Measurements from ENCODE around the gene EVI2A.

Gene EVI2A, protein sequence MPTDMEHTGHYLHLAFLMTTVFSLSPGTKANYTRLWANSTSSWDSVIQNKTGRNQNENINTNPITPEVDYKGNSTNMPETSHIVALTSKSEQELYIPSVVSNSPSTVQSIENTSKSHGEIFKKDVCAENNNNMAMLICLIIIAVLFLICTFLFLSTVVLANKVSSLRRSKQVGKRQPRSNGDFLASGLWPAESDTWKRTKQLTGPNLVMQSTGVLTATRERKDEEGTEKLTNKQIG

DNA sequence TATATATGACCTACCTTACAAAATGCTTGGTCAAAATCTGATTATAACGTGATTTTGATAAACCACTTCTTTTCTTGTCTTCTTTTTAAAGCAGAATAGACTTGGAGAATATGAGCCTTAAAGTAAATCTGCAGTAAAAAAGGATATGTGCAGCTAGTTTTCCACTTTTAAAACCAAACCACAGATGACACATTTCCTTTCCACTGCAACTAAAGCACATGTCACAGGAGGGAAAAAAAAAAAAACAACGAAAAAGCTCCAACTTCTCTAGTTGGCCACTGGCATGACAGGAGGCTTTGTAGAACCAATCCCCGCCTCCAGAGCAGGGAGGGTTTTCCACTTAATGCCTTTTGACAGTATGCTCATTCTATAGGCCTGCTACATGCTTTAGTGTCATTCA lies at the start of gene EVI2A:
TSS of gene EVI2A (minus strand) at position 142 of the 400 bp plus-strand sequence. CDS start 2,609 bp downstream, outside the sequence.
- TF ChIP-seq, protein P1, sequence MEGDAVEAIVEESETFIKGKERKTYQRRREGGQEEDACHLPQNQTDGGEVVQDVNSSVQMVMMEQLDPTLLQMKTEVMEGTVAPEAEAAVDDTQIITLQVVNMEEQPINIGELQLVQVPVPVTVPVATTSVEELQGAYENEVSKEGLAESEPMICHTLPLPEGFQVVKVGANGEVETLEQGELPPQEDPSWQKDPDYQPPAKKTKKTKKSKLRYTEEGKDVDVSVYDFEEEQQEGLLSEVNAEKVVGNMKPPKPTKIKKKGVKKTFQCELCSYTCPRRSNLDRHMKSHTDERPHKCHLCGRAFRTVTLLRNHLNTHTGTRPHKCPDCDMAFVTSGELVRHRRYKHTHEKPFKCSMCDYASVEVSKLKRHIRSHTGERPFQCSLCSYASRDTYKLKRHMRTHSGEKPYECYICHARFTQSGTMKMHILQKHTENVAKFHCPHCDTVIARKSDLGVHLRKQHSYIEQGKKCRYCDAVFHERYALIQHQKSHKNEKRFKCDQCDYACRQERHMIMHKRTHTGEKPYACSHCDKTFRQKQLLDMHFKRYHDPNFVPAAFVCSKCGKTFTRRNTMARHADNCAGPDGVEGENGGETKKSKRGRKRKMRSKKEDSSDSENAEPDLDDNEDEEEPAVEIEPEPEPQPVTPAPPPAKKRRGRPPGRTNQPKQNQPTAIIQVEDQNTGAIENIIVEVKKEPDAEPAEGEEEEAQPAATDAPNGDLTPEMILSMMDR (conservative IDR thresholded peaks at IDR 0.05; ENCODE audit: low read length) = no peak
- DNase-seq (ENCODE audit: low read depth) = peak; percentile 70
- no peak within 1 kb of the TSS for H3K4me3 ChIP-seq (ENCODE audit: low read length)

DNA sequence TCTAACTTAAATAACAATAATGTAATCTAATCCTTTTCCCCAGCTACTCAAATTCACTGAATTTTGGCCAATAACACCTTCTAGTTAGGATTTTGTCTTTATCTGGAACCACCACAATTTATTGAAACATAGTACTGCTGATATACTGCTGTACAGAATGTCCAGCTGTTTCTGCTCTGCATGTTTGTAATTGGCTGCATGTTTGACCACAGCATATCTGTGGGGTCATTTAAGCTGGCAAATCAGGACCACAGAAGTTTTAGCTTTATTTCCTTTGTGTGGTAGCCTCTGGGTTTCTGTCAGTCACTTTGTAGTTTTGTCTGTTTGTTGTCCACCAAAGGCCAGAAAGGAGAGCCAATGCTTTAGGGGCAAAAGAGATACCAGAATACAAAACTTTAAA lies 47.8 kb upstream of the EVI2A start:
- TF ChIP-seq, protein P1 (conservative IDR thresholded peaks at IDR 0.05; ENCODE audit: low read length) = no peak
- no peak overlapping the region for H3K4me3 ChIP-seq (ENCODE audit: low read length)
- DNase-seq (ENCODE audit: low read depth) = peak; percentile 58

DNA sequence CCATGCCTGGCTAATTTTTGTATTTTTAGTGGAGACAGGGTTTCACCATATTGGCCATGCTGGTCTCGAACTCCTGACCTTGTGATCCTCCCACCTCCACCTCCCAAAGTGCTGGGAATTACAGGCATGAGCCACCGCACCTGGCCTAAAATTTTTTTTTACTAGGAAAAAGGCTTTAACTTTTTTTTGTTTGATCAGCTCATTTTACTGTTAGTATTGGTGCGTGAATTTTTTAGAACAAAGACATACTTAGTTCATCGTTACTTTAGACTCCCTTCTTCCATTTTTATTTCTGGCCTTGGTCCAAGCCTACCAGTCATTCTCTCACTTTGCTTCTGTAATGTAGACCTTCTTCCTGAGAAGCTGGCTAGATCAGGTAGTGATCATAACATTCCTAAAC lies 44.7 kb upstream of the EVI2A start:
- TF ChIP-seq, protein P1 (conservative IDR thresholded peaks at IDR 0.05; ENCODE audit: low read length) = no peak
- H3K4me3 ChIP-seq (ENCODE audit: low read length) = no peak overlapping the region
- no peak for DNase-seq (ENCODE audit: low read depth)

DNA sequence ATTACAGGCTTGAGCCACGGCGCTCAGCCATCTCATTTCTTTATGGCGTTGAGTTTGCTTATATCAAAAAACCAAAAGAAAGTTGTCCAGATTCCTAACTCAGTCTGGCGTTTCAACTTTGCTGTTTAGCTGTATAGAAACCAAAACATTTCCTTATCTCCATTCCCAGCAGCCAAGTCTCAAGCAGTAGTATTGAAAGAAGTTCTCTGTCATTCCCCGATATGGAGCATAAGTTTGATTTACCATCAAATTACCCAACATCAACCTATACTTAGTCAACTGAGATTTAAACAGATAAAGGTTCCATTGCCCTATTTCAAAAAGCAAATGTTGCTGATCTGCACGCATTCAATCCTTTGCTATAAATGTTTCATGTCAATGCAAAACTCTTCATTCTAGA lies 42.6 kb upstream of the EVI2A start:
- TF ChIP-seq, protein P1 (conservative IDR thresholded peaks at IDR 0.05; ENCODE audit: low read length) = no peak
- no peak overlapping the region for H3K4me3 ChIP-seq (ENCODE audit: low read length)
- DNase-seq (ENCODE audit: low read depth) = no peak

DNA sequence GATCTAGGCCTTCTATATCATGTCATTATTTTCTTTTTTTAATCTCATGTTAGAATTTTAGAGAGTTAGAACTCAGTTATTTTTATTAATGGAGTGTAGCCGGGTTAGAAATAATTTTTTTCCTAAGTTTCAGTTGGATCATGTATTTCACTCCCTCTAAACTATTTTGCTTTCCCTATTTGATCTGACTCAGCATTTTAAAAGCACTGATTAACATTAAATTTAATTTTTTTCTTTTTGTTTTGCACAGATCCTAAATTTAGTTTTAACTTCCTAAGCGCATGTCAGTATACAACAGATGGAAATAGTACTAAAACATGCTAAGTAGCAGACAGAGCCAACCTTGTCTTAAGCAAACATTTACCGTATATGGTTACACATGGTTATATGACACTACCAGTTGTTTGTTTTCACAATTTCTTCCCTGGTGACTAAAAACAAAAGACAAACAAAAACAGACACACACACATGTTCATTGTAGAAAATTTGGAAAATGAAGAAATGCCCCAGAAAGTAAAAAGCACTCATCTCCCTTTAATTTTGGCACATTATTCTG lies 36.5 kb upstream of the EVI2A start:
- no peak overlapping the region for H3K4me3 ChIP-seq (ENCODE audit: low read length)
- TF ChIP-seq, protein P1 (conservative IDR thresholded peaks at IDR 0.05; ENCODE audit: low read length) = no peak
- DNase-seq (ENCODE audit: low read depth) = peak; percentile 23

DNA sequence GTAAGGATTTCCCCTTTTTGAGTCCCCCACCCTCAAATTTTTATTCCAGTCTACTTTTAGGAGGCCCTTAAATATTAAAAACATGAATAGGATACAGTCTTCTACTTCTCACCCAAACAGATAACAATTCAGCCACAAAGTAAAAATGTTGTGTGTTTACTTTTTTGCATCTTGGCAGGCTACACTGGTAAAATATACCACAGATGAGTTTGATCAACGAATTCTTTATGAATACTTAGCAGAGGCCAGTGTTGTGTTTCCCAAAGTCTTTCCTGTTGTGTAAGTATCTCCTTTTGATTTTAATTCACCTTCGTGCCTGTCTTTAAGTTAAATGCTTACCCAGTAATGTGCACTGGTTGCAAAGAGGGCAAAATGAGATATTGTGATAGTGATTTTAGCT lies 35.7 kb upstream of the EVI2A start:
- peak; percentile 12 for DNase-seq (ENCODE audit: low read depth)
- TF ChIP-seq, protein P1 (conservative IDR thresholded peaks at IDR 0.05; ENCODE audit: low read length) = no peak
- no peak overlapping the region for H3K4me3 ChIP-seq (ENCODE audit: low read length)

DNA sequence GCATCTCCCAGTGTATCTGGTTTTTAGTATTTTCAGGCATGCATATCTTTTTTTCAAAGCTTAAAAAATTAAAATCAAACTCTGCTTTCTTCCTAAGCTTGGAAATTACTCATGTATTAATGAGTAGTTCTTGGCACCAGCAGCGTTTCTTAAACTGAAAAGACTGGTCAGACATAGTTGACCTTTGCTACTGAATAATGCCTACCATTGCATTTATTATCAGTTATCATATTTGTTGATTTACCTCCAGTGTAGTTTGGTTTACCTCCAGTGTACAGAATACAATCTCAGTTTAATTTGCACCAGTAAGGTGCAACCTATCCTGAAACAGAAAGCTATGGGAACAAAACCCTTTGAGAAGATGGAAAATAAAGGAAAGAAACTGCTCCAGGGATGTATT lies 34.5 kb upstream of the EVI2A start:
- no peak overlapping the region for H3K4me3 ChIP-seq (ENCODE audit: low read length)
- no peak for DNase-seq (ENCODE audit: low read depth)
- TF ChIP-seq, protein P1 (conservative IDR thresholded peaks at IDR 0.05; ENCODE audit: low read length) = no peak

Measured in AG10803 (cell line).